Measurements from ENCODE around the gene EYA4. TPM values are rescaled to one million over a fixed set of nuclear protein-coding genes. Genes with fewer than 3 reads are reported as not detected.

EYA4 gene
- total RNA-seq, 1 experiment from 2014 or later: not detected

GRCh38 chr6:133474516-133474915, 233.4 kb downstream of the EYA4 start:
- Mint-ChIP-seq H3K9me3 (ENCODE audit: unreplicated experiment) (no peaks in the 10 kb centered on the region), H3K27ac (ENCODE audit: unreplicated experiment) (no peak overlapping the region), H3K27me3 (ENCODE audit: insufficient read depth, unreplicated experiment) (no peaks in the 10 kb centered on the region), H3K4me3 (ENCODE audit: unreplicated experiment) (no peak overlapping the region), H3K36me3 (ENCODE audit: insufficient read depth, unreplicated experiment) (no peaks in the 10 kb centered on the region), H3K4me1 (ENCODE audit: low read depth, unreplicated experiment) (no peaks in the 10 kb centered on the region)
- no peak for DNase-seq
- Histone ChIP-seq H3K4me3 (ENCODE audit: low read depth, low read length) (no peak overlapping the region), H3K36me3 (ENCODE audit: control insufficient read depth, insufficient read depth, low read length) (no peaks in the 10 kb centered on the region), H3K4me1 (no peaks in the 10 kb centered on the region), H3K27me3 (replicated peaks; ENCODE audit: control insufficient read depth, insufficient read depth, low read length) (no peaks in the 10 kb centered on the region), H3K9me3 (no peaks in the 10 kb centered on the region)
- POLR2A ChIA-PET: no interaction called here
- intact Hi-C loops (cut with micrococcal nuclease; ENCODE audit: unreplicated experiment): no loop called here
- no peak for TF ChIP-seq CTCF (IDR thresholded peaks at IDR 0.05; ENCODE audit: insufficient read depth in 1 of 2, low read depth in 1 of 2, low read length in 1 of 2, severe bottlenecking in 1 of 2, unreplicated experiment in 1 of 2)
- CTCF ChIA-PET: no interaction called here
- BruUV-seq (replicated peaks): no TSS peak

GRCh38 chr6:133478673-133479072, 237.5 kb downstream of the EYA4 start:
- Mint-ChIP-seq H3K27ac (ENCODE audit: unreplicated experiment) (no peak overlapping the region), H3K4me1 (ENCODE audit: low read depth, unreplicated experiment) (no peaks in the 10 kb centered on the region), H3K36me3 (ENCODE audit: insufficient read depth, unreplicated experiment) (no peaks in the 10 kb centered on the region), H3K4me3 (ENCODE audit: unreplicated experiment) (no peak overlapping the region), H3K27me3 (ENCODE audit: insufficient read depth, unreplicated experiment) (no peaks in the 10 kb centered on the region), H3K9me3 (ENCODE audit: unreplicated experiment) (no peaks in the 10 kb centered on the region)
- no peaks in the 10 kb centered on the region for H3K27me3 ChIP-seq (replicated peaks; ENCODE audit: control insufficient read depth, insufficient read depth, low read length)
- TF ChIP-seq CTCF (IDR thresholded peaks at IDR 0.05; ENCODE audit: insufficient read depth in 1 of 2, low read depth in 1 of 2, low read length in 1 of 2, severe bottlenecking in 1 of 2, unreplicated experiment in 1 of 2): no peak
- intact Hi-C loops (cut with micrococcal nuclease; ENCODE audit: unreplicated experiment): no loop called here
- H3K9me3 ChIP-seq: no peaks in the 10 kb centered on the region
- CTCF ChIA-PET: no interaction called here
- no peaks in the 10 kb centered on the region for H3K36me3 ChIP-seq (ENCODE audit: control insufficient read depth, insufficient read depth, low read length)
- no peak for DNase-seq
- H3K4me3 ChIP-seq (ENCODE audit: low read depth, low read length): no peak overlapping the region
- no peaks in the 10 kb centered on the region for H3K4me1 ChIP-seq
- POLR2A ChIA-PET: no interaction called here
- BruUV-seq (replicated peaks): no TSS peak

GRCh38 chr6:133487174-133487573, 246.0 kb downstream of the EYA4 start:
- no peaks in the 10 kb centered on the region for H3K27me3 ChIP-seq (replicated peaks; ENCODE audit: control insufficient read depth, insufficient read depth, low read length)
- no peaks in the 10 kb centered on the region for H3K36me3 ChIP-seq (ENCODE audit: control insufficient read depth, insufficient read depth, low read length)
- Mint-ChIP-seq H3K36me3 (ENCODE audit: insufficient read depth, unreplicated experiment) (no peaks in the 10 kb centered on the region), H3K9me3 (ENCODE audit: unreplicated experiment) (peaks cover 13% of the 10 kb centered on the region), H3K4me3 (ENCODE audit: unreplicated experiment) (no peak overlapping the region), H3K4me1 (ENCODE audit: low read depth, unreplicated experiment) (no peaks in the 10 kb centered on the region), H3K27ac (ENCODE audit: unreplicated experiment) (no peak overlapping the region), H3K27me3 (ENCODE audit: insufficient read depth, unreplicated experiment) (peaks cover 10% of the 10 kb centered on the region)
- ChIA-PET POLR2A (no interaction called here), CTCF (no interaction called here)
- no peak for TF ChIP-seq CTCF (IDR thresholded peaks at IDR 0.05; ENCODE audit: insufficient read depth in 1 of 2, low read depth in 1 of 2, low read length in 1 of 2, severe bottlenecking in 1 of 2, unreplicated experiment in 1 of 2)
- intact Hi-C loops (cut with micrococcal nuclease; ENCODE audit: unreplicated experiment): no loop called here
- no peaks in the 10 kb centered on the region for H3K4me1 ChIP-seq
- no peak for DNase-seq
- BruUV-seq (replicated peaks): no TSS peak
- no peak overlapping the region for H3K4me3 ChIP-seq (ENCODE audit: low read depth, low read length)
- no peaks in the 10 kb centered on the region for H3K9me3 ChIP-seq
